Kidney (tissue), 14 donors: ENCODE measurements around the gene PPP1R17. TPM values are rescaled to one million over a fixed set of nuclear protein-coding genes. Genes with fewer than 3 reads are reported as not detected.

ENCODE experiments used
- DNase-seq, 5 donors: peaks; one replicate each; pipeline ENCODE4 v3.0.0-alpha.2; 2013 to 2020
- FAIRE-seq: peaks from 2 replicates; lab custom pipeline; 2012; peaks lifted over from hg19 to GRCh38; lab: Jason Lieb, UNC
- H3K27ac ChIP-seq, 2 donors: one replicate each; pipeline ENCODE4 v1.7.0; 2013; ENCODE audit warnings: low read depth in 2 of 2, low read length in 2 of 2, inconsistent platforms in 1 of 2
- H3K27me3 ChIP-seq: one replicate; pipeline ENCODE4 v1.7.1; 2013; ENCODE audit warnings: low read length, inconsistent platforms; ENCODE audit not compliant: control insufficient read depth, insufficient read depth
- H3K36me3 ChIP-seq, 3 donors: one replicate each; pipeline versions ENCODE4 v1.7.0 to v1.7.1; 2013; ENCODE audit warnings: low read length in 3 of 3, control low read depth in 1 of 3, inconsistent platforms in 1 of 3; ENCODE audit not compliant: insufficient read depth in 3 of 3, control insufficient read depth in 2 of 3
- H3K4me1 ChIP-seq, 3 donors: one replicate each; pipeline versions ENCODE4 v1.7.0 to v1.7.1; 2013; ENCODE audit warnings: low read length in 3 of 3, inconsistent platforms in 1 of 3, low read depth in 1 of 3; ENCODE audit not compliant: control insufficient read depth in 2 of 3, insufficient read depth in 2 of 3
- H3K4me3 ChIP-seq, 3 donors: one replicate each; pipeline versions ENCODE4 v1.7.0 to v1.8.1; 2013; ENCODE audit warnings: low read length in 3 of 3, control low read depth in 1 of 3, inconsistent platforms in 1 of 3
- H3K9ac ChIP-seq, 3 donors: one replicate each; pipeline versions ENCODE4 v1.7.0 to v1.7.1; 2013; ENCODE audit warnings: low read length in 3 of 3, control low read depth in 1 of 3, inconsistent platforms in 1 of 3
- H3K9me3 ChIP-seq, 3 donors: one replicate each; pipeline versions ENCODE4 v1.7.0 to v1.7.1; 2013; ENCODE audit warnings: low read length in 3 of 3, control low read depth in 1 of 3, inconsistent platforms in 1 of 3; ENCODE audit not compliant: control insufficient read depth in 2 of 3, insufficient read depth in 1 of 3
- CTCF ChIP-seq: IDR thresholded peaks from 3 replicates; pipeline ENCODE4 v1.5.1; 2012; ENCODE audit warnings: mild to moderate bottlenecking, moderate library complexity, borderline replicate concordance; ENCODE audit not compliant: insufficient read depth; ENCODE audit errors: extremely low read depth
- intact Hi-C: fragments of 100-400 bp; cut with DNase I; formaldehyde crosslinking; loops from one replicate; pipeline ENCODE4 v1.11.1; 2022
- polyA plus RNA-seq: library from polyadenylated mRNA; stranded (reverse); fragments of 350-450 nt; fragmentation: Illumina TruSeq; extraction: RNeasy Lipid Tissue Mini Kit (QIAGEN cat#74804); gene quantifications from one replicate; pipeline ENCODE4 v1.2.3, GENCODE V29; 2014; ENCODE audit warnings: low read depth, low replicate concordance; ENCODE audit not compliant: insufficient read depth
- total RNA-seq: library from RNA; stranded (reverse); fragmentation: NEBNext Ultra II Directional; extraction: Animal tissue kit (Norgen Biotek cat#: 25700); gene quantifications from one replicate; pipeline ENCODE4 v1.2.1, GENCODE V29; 2021
- donor health status: control.
- donor health status: control.
- donor health status: control.
- donor health status: control.
- donor health status: control.
- donor health status: DM: yes; HTN: yes; CAD: no.
- donor health status: Normal renal cell carcinoma (clear cell type).

Gene PPP1R17
- total and polyA plus RNA-seq, 2 donors from 2014 or later, result not detected

GRCh38 chr7:31720366-31720765 lies 33.4 kb downstream of the PPP1R17 start:
- Histone ChIP-seq H3K9me3 (no peaks in the 10 kb centered on the region), H3K4me1 (no peaks in the 10 kb centered on the region), H3K36me3 (no peaks in the 10 kb centered on the region), H3K4me3 (no peak overlapping the region), H3K27me3 (no peaks in the 10 kb centered on the region), H3K9ac (no peak overlapping the region), H3K27ac (no peak overlapping the region)
- intact Hi-C loops, result no loop called here
- TF ChIP-seq CTCF, result no peak
- no peak for FAIRE-seq
- DNase-seq, result no peak

GRCh38 chr7:31724696-31725095 lies 37.7 kb downstream of the PPP1R17 start:
- Histone ChIP-seq H3K4me3 (no peak overlapping the region), H3K4me1 (no peaks in the 10 kb centered on the region), H3K9ac (no peak overlapping the region), H3K36me3 (no peaks in the 10 kb centered on the region), H3K27ac (no peak overlapping the region), H3K9me3 (no peaks in the 10 kb centered on the region), H3K27me3 (no peaks in the 10 kb centered on the region)
- no peak for TF ChIP-seq CTCF
- intact Hi-C loops, result no loop called here
- FAIRE-seq (no peak), DNase-seq (no peak)

- intact Hi-C loops, result no loop called here
- Histone ChIP-seq H3K27ac (no peak overlapping the region), H3K27me3 (no peaks in the 10 kb centered on the region), H3K9ac (no peak overlapping the region), H3K4me1 (no peaks in the 10 kb centered on the region), H3K4me3 (no peak overlapping the region), H3K9me3 (no peaks in the 10 kb centered on the region), H3K36me3 (no peaks in the 10 kb centered on the region)
- FAIRE-seq (no peak), DNase-seq (no peak)
- no peak for TF ChIP-seq CTCF
Measured at GRCh38 chr7:31729195-31729804, 42.3 kb downstream of the PPP1R17 start.

DNA sequence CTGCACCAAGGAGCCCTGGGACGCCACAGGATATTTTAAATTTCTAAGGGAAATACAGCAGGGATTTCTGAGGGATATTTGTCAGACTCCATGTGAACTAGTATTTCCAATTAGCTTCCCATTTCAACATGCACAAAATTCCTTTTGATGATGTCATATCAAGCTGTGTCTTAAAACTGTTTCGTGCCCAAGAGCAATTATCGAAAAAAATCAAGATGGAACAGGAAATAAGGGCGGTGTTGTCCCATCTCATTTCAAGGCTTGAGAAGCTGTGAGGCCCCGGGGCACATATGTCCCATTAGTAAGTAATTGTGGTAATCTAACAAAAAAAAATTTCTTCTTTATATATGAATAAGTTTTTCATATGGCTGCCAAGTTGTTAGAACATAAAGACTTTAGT lies 47.4 kb downstream of the PPP1R17 start:
- no peak overlapping the region for H3K27ac ChIP-seq
- no peaks in the 10 kb centered on the region for H3K4me1 ChIP-seq
- no peak for TF ChIP-seq CTCF
- H3K9me3 ChIP-seq, result no peaks in the 10 kb centered on the region
- no peaks in the 10 kb centered on the region for H3K27me3 ChIP-seq
- no peak for DNase-seq
- FAIRE-seq, result no peak
- H3K9ac ChIP-seq, result no peak overlapping the region
- no peaks in the 10 kb centered on the region for H3K36me3 ChIP-seq
- H3K4me3 ChIP-seq, result no peak overlapping the region
- intact Hi-C loops, result no loop called here
